Neural progenitor cell (in vitro differentiated cells): ENCODE results near the gene CBX6. TPM values are rescaled to one million over a fixed set of nuclear protein-coding genes. Genes with fewer than 3 reads are reported as not detected.

ENCODE experiments used
- DNase-seq: peaks from one replicate; pipeline ENCODE4 v3.0.0-alpha.2; 2016; ENCODE audit warnings: low spot score
- H2AFZ ChIP-seq: fragments of 200-600 bp; sonication (generic); replicated peaks from 2 replicates; pipeline ENCODE4 v1.6.1; 2016; ENCODE audit warnings: antibody characterized with exemption
- H3F3A ChIP-seq: fragments of 200-600 bp; sonication (generic); 2 replicates; pipeline ENCODE4 v1.6.1; 2016; ENCODE audit warnings: antibody characterized with exemption, low read depth
- H3K27ac ChIP-seq: fragments of 200-600 bp; sonication (generic); 2 replicates; pipeline ENCODE4 v1.5.1; 2016; ENCODE audit warnings: mild to moderate bottlenecking
- H3K27me3 ChIP-seq: fragments of 200-600 bp; sonication (generic); 2 replicates; pipeline ENCODE4 v1.6.1; 2016; ENCODE audit warnings: mild to moderate bottlenecking, moderate library complexity
- H3K36me3 ChIP-seq: fragments of 200-600 bp; sonication (generic); 2 replicates; pipeline ENCODE4 v1.5.1; 2016
- H3K4me1 ChIP-seq: fragments of 200-600 bp; sonication (generic); 2 replicates; pipeline ENCODE4 v1.6.1; 2016; ENCODE audit warnings: mixed run types
- H3K4me2 ChIP-seq: fragments of 200-600 bp; sonication (generic); 2 replicates; pipeline ENCODE4 v1.6.1; 2016
- H3K4me3 ChIP-seq: fragments of 200-600 bp; sonication (generic); 2 replicates; pipeline ENCODE4 v1.5.1; 2016
- H3K79me2 ChIP-seq: fragments of 200-600 bp; sonication (generic); 2 replicates; pipeline ENCODE4 v1.6.1; 2016; ENCODE audit warnings: low read depth
- H3K9ac ChIP-seq: fragments of 200-600 bp; sonication (generic); 2 replicates; pipeline ENCODE4 v1.6.1; 2016
- H3K9me3 ChIP-seq: fragments of 200-600 bp; sonication (generic); 2 replicates; pipeline ENCODE4 v1.5.1; 2016; ENCODE audit warnings: low read depth
- H4K20me1 ChIP-seq: fragments of 200-600 bp; sonication (generic); 2 replicates; pipeline ENCODE4 v1.6.1; 2016; ENCODE audit warnings: low read depth
- H3K27ac Mint-ChIP-seq: 3 replicates; pipeline ENCODE4 v1.8.0; 2021; ENCODE audit warnings: mixed read lengths
- H3K27me3 Mint-ChIP-seq: 2 replicates; pipeline ENCODE4 v1.8.0; 2022; ENCODE audit warnings: low read depth, mild to moderate bottlenecking, inconsistent platforms, moderate library complexity, mixed read lengths; ENCODE audit not compliant: insufficient read depth
- H3K36me3 Mint-ChIP-seq: 3 replicates; pipeline ENCODE4 v1.8.0; 2021; ENCODE audit warnings: mixed read lengths
- H3K4me1 Mint-ChIP-seq: 3 replicates; pipeline ENCODE4 v1.8.0; 2021; ENCODE audit warnings: mixed read lengths
- H3K4me3 Mint-ChIP-seq: 3 replicates; pipeline ENCODE4 v1.8.0; 2021; ENCODE audit warnings: mild to moderate bottlenecking, moderate library complexity, mixed read lengths
- H3K9me3 Mint-ChIP-seq: 3 replicates; pipeline ENCODE4 v1.8.0; 2020; ENCODE audit warnings: mixed read lengths
- CTCF ChIP-seq: fragments of 200-600 bp; sonication (generic); IDR thresholded peaks from 2 replicates; pipeline ENCODE4 v1.5.1; 2017; ENCODE audit warnings: antibody characterized with exemption, mild to moderate bottlenecking
- EZH2 ChIP-seq: fragments of 200-600 bp; sonication (generic); IDR thresholded peaks from 2 replicates; pipeline ENCODE4 v1.6.1; 2017; ENCODE audit warnings: antibody characterized with exemption, mild to moderate bottlenecking, moderate library complexity
- EZH2phosphoT487 ChIP-seq: fragments of 200-600 bp; sonication (generic); IDR thresholded peaks from 2 replicates; pipeline ENCODE4 v1.6.1; 2017; ENCODE audit warnings: antibody characterized with exemption
- total RNA-seq: library from RNA; depleted of rRNA; stranded (reverse); fragments of >200 nt; gene quantifications from 2 replicates; pipeline ENCODE4 v1.2.3, GENCODE V29; 2015; ENCODE audit warnings: low replicate concordance

The CBX6 gene
- total RNA-seq, 1 donor from 2014 or later, result 14.0 TPM

- H3K27ac Mint-ChIP-seq, result no peak overlapping the region
- Histone ChIP-seq H3K4me2 (peak overlapping the region; percentile 90), H3F3A (peaks cover 14% of the 10 kb centered on the region), H3K27me3 (no peaks in the 10 kb centered on the region), H3K9me3 (no peaks in the 10 kb centered on the region), H3K9ac (no peak overlapping the region), H3K36me3 (no peaks in the 10 kb centered on the region), H3K79me2 (peaks cover 34% of the 10 kb centered on the region), H3K4me1 (peaks cover 24% of the 10 kb centered on the region), H3K27ac (no peak overlapping the region), H4K20me1 (peaks cover 52% of the 10 kb centered on the region), H3K4me3 (peak overlapping the region; percentile 94), H2AFZ (no peak overlapping the region)
- peaks cover 5% of the 10 kb centered on the region for H3K27me3 Mint-ChIP-seq
- peaks cover 2% of the 10 kb centered on the region for H3K36me3 Mint-ChIP-seq
- peak overlapping the region; percentile 93 for H3K4me3 Mint-ChIP-seq
- DNase-seq, result peak; percentile 50
- TF ChIP-seq EZH2 (no peak), EZH2phosphoT487 (no peak), CTCF (no peak)
- H3K9me3 Mint-ChIP-seq, result no peaks in the 10 kb centered on the region
- peaks cover 44% of the 10 kb centered on the region for H3K4me1 Mint-ChIP-seq
Observed at GRCh38 chr22:38870791-38871359, 1.1 kb downstream of the CBX6 start.

GRCh38 chr22:38870312-38870741, 1.7 kb downstream of the CBX6 start:
- H3K27ac Mint-ChIP-seq, result no peak overlapping the region
- DNase-seq, result peak; percentile 93
- H3K4me2 ChIP-seq, result peak overlapping the region; percentile 90
- peaks cover 34% of the 10 kb centered on the region for H3K79me2 ChIP-seq
- H2AFZ ChIP-seq, result no peak overlapping the region
- H3K4me3 ChIP-seq, result peak overlapping the region; percentile 94
- no peak for TF ChIP-seq EZH2
- TF ChIP-seq CTCF, result peak; percentile 95
- peaks cover 44% of the 10 kb centered on the region for H3K4me1 Mint-ChIP-seq
- peaks cover 3% of the 10 kb centered on the region for H3K36me3 Mint-ChIP-seq
- H3K4me3 Mint-ChIP-seq, result peak overlapping the region; percentile 93
- no peak overlapping the region for H3K9ac ChIP-seq
- H3K9me3 Mint-ChIP-seq, result no peaks in the 10 kb centered on the region
- peaks cover 24% of the 10 kb centered on the region for H3K4me1 ChIP-seq
- H3K27ac ChIP-seq, result no peak overlapping the region
- H4K20me1 ChIP-seq, result peaks cover 57% of the 10 kb centered on the region
- no peaks in the 10 kb centered on the region for H3K36me3 ChIP-seq
- H3K27me3 ChIP-seq, result no peaks in the 10 kb centered on the region
- H3K27me3 Mint-ChIP-seq, result peaks cover 7% of the 10 kb centered on the region
- no peaks in the 10 kb centered on the region for H3K9me3 ChIP-seq
- H3F3A ChIP-seq, result peaks cover 14% of the 10 kb centered on the region

- H3K4me1 ChIP-seq, result peaks cover 24% of the 10 kb centered on the region
- Mint-ChIP-seq H3K4me3 (peak overlapping the region; percentile 93), H3K4me1 (peaks cover 44% of the 10 kb centered on the region), H3K27me3 (peaks cover 5% of the 10 kb centered on the region), H3K36me3 (peaks cover 3% of the 10 kb centered on the region), H3K27ac (no peak overlapping the region), H3K9me3 (no peaks in the 10 kb centered on the region)
- TF ChIP-seq EZH2 (no peak), CTCF (no peak), EZH2phosphoT487 (no peak)
- H3K27me3 ChIP-seq, result no peaks in the 10 kb centered on the region
- H3K9me3 ChIP-seq, result no peaks in the 10 kb centered on the region
- no peak overlapping the region for H3K27ac ChIP-seq
- H3K79me2 ChIP-seq, result peaks cover 34% of the 10 kb centered on the region
- H3K9ac ChIP-seq, result no peak overlapping the region
- DNase-seq, result no peak
- peaks cover 64% of the 10 kb centered on the region for H4K20me1 ChIP-seq
- peaks cover 14% of the 10 kb centered on the region for H3F3A ChIP-seq
- H3K4me2 ChIP-seq, result no peak overlapping the region
- no peaks in the 10 kb centered on the region for H3K36me3 ChIP-seq
- H3K4me3 ChIP-seq, result no peak overlapping the region
- no peak overlapping the region for H2AFZ ChIP-seq
Observed at GRCh38 chr22:38869663-38870062, 2.4 kb downstream of the CBX6 start.
